Measurements from ENCODE around the gene LONP1. TPM values are rescaled to one million over a fixed set of nuclear protein-coding genes. Genes with fewer than 3 reads are reported as not detected.
A peak's percentile ranks its signal among the peaks of the same experiment; 100 is the strongest.

LONP1 gene
- total RNA-seq, 4 donors from 2014 or later = 31.7 to 75.9 (median 47.4) TPM

DNA sequence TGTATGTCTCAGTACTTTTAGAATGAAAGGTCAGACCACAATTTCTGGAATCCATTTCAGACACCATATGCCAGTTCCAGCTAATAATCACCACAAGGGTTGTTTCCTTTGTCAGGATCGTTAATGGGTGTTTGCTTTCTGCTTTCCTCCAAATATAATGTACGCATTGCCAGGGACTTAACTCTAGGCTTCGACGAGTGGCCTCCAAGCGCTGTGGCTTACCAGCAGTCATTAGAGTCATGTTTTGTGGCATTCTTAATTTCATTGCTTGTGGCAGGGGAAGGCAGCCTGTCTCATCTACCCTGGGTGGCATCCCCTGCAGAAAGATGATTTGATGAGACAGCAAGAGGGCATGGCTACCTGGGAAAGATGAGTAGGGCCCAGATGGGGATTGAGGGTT lies 74.5 kb downstream of the LONP1 start:
- no peak overlapping the region for H3K4me3 ChIP-seq
- H3K4me1 ChIP-seq = no peaks in the 10 kb centered on the region
- H3K36me3 ChIP-seq = peaks cover 0 to 87% (median 5%) of the 10 kb centered on the region in 3 donors
- TF ChIP-seq POLR2A (IDR thresholded peaks at IDR 0.05) (no peak), CTCF (IDR thresholded peaks at IDR 0.05) (no peak)
- peak in 1 of 3 donors; percentile 31 for DNase-seq
- no peaks in the 10 kb centered on the region for H3K27me3 ChIP-seq
- H3K9me3 ChIP-seq = no peaks in the 10 kb centered on the region
- no peak overlapping the region for H3K27ac ChIP-seq

GRCh38 chr19:5644037-5644436 lies 75.9 kb downstream of the LONP1 start:
- H3K4me1 ChIP-seq = no peaks in the 10 kb centered on the region
- H3K27me3 ChIP-seq = no peaks in the 10 kb centered on the region
- no peak for DNase-seq
- H3K27ac ChIP-seq = no peak overlapping the region
- no peak overlapping the region for H3K4me3 ChIP-seq
- H3K36me3 ChIP-seq = peaks cover 0 to 80% (median 0%) of the 10 kb centered on the region in 3 donors
- TF ChIP-seq POLR2A (IDR thresholded peaks at IDR 0.05) (no peak), CTCF (IDR thresholded peaks at IDR 0.05) (no peak)
- H3K9me3 ChIP-seq = no peaks in the 10 kb centered on the region

GRCh38 chr19:5643060-5643459 lies 76.9 kb downstream of the LONP1 start:
- Histone ChIP-seq H3K36me3 (peaks cover 0 to 74% (median 0%) of the 10 kb centered on the region in 3 donors), H3K4me1 (no peaks in the 10 kb centered on the region), H3K27me3 (no peaks in the 10 kb centered on the region), H3K4me3 (no peak overlapping the region), H3K9me3 (no peaks in the 10 kb centered on the region), H3K27ac (no peak overlapping the region)
- DNase-seq = no peak
- TF ChIP-seq CTCF (IDR thresholded peaks at IDR 0.05) = no peak
- TF ChIP-seq POLR2A (IDR thresholded peaks at IDR 0.05) = no peak

DNA sequence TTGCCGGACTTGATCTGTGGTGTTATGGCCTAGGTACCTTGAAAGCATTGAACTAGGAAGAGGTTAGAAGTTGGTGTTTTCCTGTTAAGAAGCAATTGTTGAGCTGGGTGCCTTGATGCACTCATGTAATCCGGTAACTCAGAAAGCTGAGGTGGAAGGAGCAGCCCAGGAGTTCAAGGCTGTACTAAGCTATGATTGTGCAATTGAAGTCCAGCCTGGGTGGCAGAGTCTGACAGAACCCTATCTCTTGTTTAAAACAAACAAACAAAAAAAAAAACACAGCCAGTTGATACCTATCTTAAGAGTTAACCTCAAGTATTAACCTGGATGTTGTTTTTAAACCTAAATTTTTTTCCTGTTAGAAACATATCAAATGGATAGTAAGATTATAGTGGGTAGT lies 77.7 kb downstream of the LONP1 start:
- Histone ChIP-seq H3K9me3 (no peaks in the 10 kb centered on the region), H3K27me3 (no peaks in the 10 kb centered on the region), H3K4me1 (no peaks in the 10 kb centered on the region), H3K4me3 (no peak overlapping the region), H3K27ac (no peak overlapping the region), H3K36me3 (peaks cover 0 to 66% (median 0%) of the 10 kb centered on the region in 3 donors)
- DNase-seq = peak in 1 of 3 donors; percentile 18
- no peak for TF ChIP-seq POLR2A (IDR thresholded peaks at IDR 0.05)

Other genes starting within 250 kb of the LONP1 start
- gene TINCR, start 152.2 kb downstream of the LONP1 start, total RNA-seq = 1 to 10 TPM in 2 of 4 donors, under 1 TPM in 1, not detected in 1; 0.67 to 2.6 (median 1.2) TPM
- 100 to 1,000 TPM in 3 of 4 donors, 10 to 100 TPM in 1; 59.5 to 200 (median 121) TPM for gene SAFB2, start 97.4 kb downstream of the LONP1 start, total RNA-seq
- gene SAFB, start 97.1 kb downstream of the LONP1 start, total RNA-seq = 100 to 1,000 TPM in 3 of 4 donors, 10 to 100 TPM in 1; 86.3 to 374 (median 163) TPM
- 10 to 100 TPM; 11.6 to 48.0 (median 40.0) TPM for gene MICOS13, start 39.6 kb downstream of the LONP1 start, total RNA-seq
- 10 to 100 TPM in 1 of 4 donors, 1 to 10 TPM in 2, not detected in 1; 4.9 to 17.3 (median 7.2) TPM for gene HSD11B1L, start 39.1 kb downstream of the LONP1 start, total RNA-seq
- 100 to 1,000 TPM; 170 to 440 (median 262) TPM for gene RPL36, start 29.9 kb downstream of the LONP1 start, total RNA-seq
- not detected for gene CATSPERD, start 491 bp upstream of the LONP1 start, total RNA-seq
- 10 to 100 TPM in 1 of 4 donors, 1 to 10 TPM in 3; 6.5 to 21.3 (median 9.0) TPM for gene PRR22, start 64.6 kb upstream of the LONP1 start, total RNA-seq
- 10 to 100 TPM; 31.5 to 91.6 (median 71.2) TPM for gene DUS3L, start 71.0 kb upstream of the LONP1 start, total RNA-seq
- gene NRTN, start 84.9 kb upstream of the LONP1 start, total RNA-seq = 1 to 10 TPM in 2 of 4 donors, under 1 TPM in 1, not detected in 1; 0.88 to 4.8 (median 3.5) TPM
- 100 to 1,000 TPM in 3 of 4 donors, 10 to 100 TPM in 1; 90.8 to 329 (median 210) TPM for gene FUT6, start 119.6 kb upstream of the LONP1 start, total RNA-seq
- 100 to 1,000 TPM in 3 of 4 donors, 10 to 100 TPM in 1; 37.1 to 207 (median 155) TPM for gene FUT3, start 131.3 kb upstream of the LONP1 start, total RNA-seq
- not detected for gene FUT5, start 150.4 kb upstream of the LONP1 start, total RNA-seq
- gene NDUFA11, start 183.6 kb upstream of the LONP1 start, total RNA-seq = 100 to 1,000 TPM; 101 to 194 (median 169) TPM
- gene VMAC, start 184.7 kb upstream of the LONP1 start, total RNA-seq = 10 to 100 TPM in 3 of 4 donors, 1 to 10 TPM in 1; 9.6 to 24.8 (median 18.4) TPM
- 10 to 100 TPM in 3 of 4 donors, 1 to 10 TPM in 1; 9.5 to 44.6 (median 24.4) TPM for gene CAPS, start 194.1 kb upstream of the LONP1 start, total RNA-seq

Data from Peyer's patch (tissue), 4 donors.